ENCODE results near the gene NDUFS8.

Gene NDUFS8

GRCh38 chr11:68002938-68003845 is 27.3 kb upstream of the NDUFS8 start:
- H3K4me3 ChIP-seq (ENCODE audit: low read depth, low read length), result peak overlapping the region; percentile 43

GRCh38 chr11:68003846-68004550 is 26.5 kb upstream of the NDUFS8 start, which contains the start of gene UNC93B1:
Gene UNC93B1, minus strand, starts transcription at chr11:68004097. Its CDS starts 54 bp downstream, at chr11:68004043.
- H3K4me3 ChIP-seq (ENCODE audit: low read depth, low read length), result peak within 1 kb of the TSS; percentile 43

GRCh38 chr11:68004551-68005335 is 25.7 kb upstream of the NDUFS8 start:
- no peak overlapping the region for H3K4me3 ChIP-seq (ENCODE audit: low read depth, low read length)

- H3K4me3 ChIP-seq (ENCODE audit: low read depth, low read length), result no peak overlapping the region
Observed at GRCh38 chr11:68006606-68007166, 23.8 kb upstream of the NDUFS8 start.

GRCh38 chr11:68007498-68008380 is 22.7 kb upstream of the NDUFS8 start:
- no peak overlapping the region for H3K4me3 ChIP-seq (ENCODE audit: low read depth, low read length)

- H3K4me3 ChIP-seq (ENCODE audit: low read depth, low read length), result no peak overlapping the region
Observed at GRCh38 chr11:68008381-68009337, 21.8 kb upstream of the NDUFS8 start.

GRCh38 chr11:68009391-68010089 is 20.9 kb upstream of the NDUFS8 start:
- no peak overlapping the region for H3K4me3 ChIP-seq (ENCODE audit: low read depth, low read length)

GRCh38 chr11:68010090-68011041 is 20.1 kb upstream of the NDUFS8 start, which contains the start of gene ALDH3B1:
Gene ALDH3B1, plus strand, starts transcription at chr11:68010327. Its CDS starts 4,971 bp downstream, at chr11:68015298.
- H3K4me3 ChIP-seq (ENCODE audit: low read depth, low read length), result no peak within 1 kb of the TSS

- H3K4me3 ChIP-seq (ENCODE audit: low read depth, low read length), result no peak overlapping the region
Observed at GRCh38 chr11:68011051-68011943, 19.2 kb upstream of the NDUFS8 start.

- H3K4me3 ChIP-seq (ENCODE audit: low read depth, low read length), result no peak overlapping the region
Observed at GRCh38 chr11:68012044-68012842, 18.2 kb upstream of the NDUFS8 start.

- H3K4me3 ChIP-seq (ENCODE audit: low read depth, low read length), result no peak overlapping the region
Observed at GRCh38 chr11:68012843-68013610, 17.5 kb upstream of the NDUFS8 start.

GRCh38 chr11:68013611-68014156 is 16.8 kb upstream of the NDUFS8 start:
- no peak overlapping the region for H3K4me3 ChIP-seq (ENCODE audit: low read depth, low read length)

- H3K4me3 ChIP-seq (ENCODE audit: low read depth, low read length), result no peak overlapping the region
Observed at GRCh38 chr11:68014157-68014946, 16.1 kb upstream of the NDUFS8 start.

Measured in iPS-11a (cell line).